GM19395 (cell line): ENCODE data around the gene PTCH1.

Source experiments
- ATAC-seq: cut with Tn5 transposase; IDR thresholded peaks from one replicate; pipeline ENCODE4 v1.9.1; 2021; ENCODE audit warnings: mild to moderate bottlenecking, moderate library complexity; ENCODE audit not compliant: unreplicated experiment

Gene PTCH1

GRCh38 chr9:95499847-95500246 lies 16.9 kb downstream of the PTCH1 start:
- ATAC-seq, result no peak

DNA sequence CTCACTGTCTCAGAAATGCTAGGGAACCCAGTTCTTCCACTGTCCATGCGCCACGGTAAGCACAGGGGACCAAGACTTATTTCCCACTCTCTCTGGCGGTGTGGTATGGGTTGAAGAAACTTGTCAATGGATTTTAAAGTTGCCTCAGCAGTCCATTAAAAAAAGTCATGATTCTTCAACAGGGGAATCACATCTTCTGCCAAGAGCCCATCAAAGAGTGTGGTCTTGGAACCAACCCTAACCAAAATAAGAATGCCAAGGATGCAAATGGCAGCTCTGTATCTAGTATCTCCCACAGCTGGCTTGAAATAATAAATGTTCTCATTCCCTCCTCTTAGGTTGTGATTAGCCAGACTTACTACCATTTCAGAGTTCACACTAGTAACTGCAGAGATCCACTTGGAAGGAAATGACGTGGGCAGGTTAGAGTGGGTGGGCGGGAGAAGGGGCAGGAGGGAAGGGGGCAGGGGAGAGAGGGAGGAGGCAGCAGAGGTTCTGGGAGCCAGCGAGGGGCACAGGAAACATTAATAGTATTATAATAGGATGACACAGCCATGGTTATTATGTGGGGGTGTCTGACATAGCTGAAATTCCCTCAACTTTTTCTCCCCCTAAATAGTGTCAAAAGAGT lies 17.6 kb downstream of the PTCH1 start:
- ATAC-seq, result no peak

- no peak for ATAC-seq
Measured at GRCh38 chr9:95498641-95499040, 18.1 kb downstream of the PTCH1 start.

GRCh38 chr9:95497772-95498171 lies 19.0 kb downstream of the PTCH1 start:
- no peak for ATAC-seq

DNA sequence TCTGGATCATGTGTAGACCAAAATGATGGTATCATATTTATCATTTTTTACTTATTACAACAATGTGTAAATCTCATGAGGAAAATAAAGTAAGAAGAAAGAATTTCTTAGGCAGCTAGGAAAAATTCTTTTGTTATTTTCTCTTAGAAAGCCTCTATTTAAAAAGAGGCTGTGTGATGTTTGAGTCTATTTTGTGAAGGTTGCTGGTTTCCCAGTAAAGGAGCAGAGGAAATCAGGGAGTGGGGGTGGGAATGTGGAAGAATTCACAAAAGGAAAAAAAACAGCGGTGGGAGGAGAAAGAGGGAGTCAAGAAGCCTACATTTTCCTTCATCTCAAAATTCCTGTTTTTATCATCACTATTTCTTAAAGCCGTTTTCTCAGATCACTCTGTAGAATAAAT lies 20.1 kb downstream of the PTCH1 start:
- ATAC-seq, result no peak

- no peak for ATAC-seq
Measured at GRCh38 chr9:95495961-95496360, 20.8 kb downstream of the PTCH1 start.

DNA sequence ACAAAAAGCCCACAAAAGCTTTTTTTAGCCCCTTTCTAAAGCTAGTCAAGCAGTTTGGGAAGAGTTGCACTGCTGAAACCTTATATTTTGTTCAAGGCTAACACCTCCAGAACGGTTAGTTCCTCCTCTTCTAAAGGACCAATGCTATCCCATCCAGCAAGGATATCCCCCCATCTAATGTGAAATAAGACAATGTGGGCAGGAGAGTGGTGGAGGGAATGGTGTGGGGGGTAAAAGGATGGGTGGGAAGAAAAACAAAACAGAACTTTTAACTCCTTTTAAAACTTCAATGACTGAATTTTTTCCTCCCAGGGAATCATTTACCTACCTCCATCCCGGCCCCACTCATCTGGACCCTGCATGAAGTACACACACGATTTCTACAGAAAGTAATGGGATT lies 21.2 kb downstream of the PTCH1 start:
- no peak for ATAC-seq

- ATAC-seq, result peak; percentile 95
Measured at GRCh38 chr9:95494416-95495371, 22.1 kb downstream of the PTCH1 start.

DNA sequence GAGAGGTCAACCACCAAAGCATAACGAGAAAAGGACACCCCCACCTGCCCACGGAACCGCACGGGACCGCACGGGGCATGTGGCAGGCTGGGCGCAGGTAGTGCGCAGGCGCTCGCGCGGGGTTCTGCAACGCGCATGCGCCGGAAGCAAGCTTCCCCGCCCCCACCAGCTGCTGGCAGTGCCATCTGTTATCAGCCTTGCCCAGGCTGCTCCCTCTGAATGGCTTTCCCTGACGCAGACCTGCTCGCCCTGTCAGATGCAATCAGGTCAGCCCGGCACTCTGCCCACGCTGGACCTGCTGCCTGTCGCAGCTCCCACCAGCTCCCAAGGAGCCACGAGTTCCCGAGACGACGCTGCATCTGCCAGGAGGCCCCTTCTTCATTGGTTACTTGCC lies 22.8 kb downstream of the PTCH1 start:
- ATAC-seq, result peak; percentile 35

GRCh38 chr9:95493402-95493801 lies 23.4 kb downstream of the PTCH1 start:
- no peak for ATAC-seq

- no peak for ATAC-seq
Measured at GRCh38 chr9:95491543-95492320, 25.0 kb downstream of the PTCH1 start.

DNA sequence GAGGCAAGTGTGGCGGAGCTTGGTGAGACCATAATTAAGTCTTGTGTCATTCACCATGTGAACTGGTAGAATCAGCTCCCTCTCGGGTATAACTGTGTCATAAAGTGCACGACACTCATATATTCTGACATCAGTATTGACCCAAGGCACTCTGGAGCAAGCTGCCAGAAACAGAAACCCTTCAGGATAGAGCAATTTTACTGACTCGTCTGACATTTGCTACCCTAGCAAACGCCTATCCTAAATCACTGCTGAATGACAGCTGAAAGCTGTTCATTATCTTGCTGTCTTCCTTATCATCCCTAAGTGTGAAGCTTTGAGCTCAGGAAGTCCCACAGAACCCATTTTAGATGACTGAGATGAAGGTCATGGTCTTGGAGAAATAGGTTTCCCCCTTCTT lies 27.8 kb downstream of the PTCH1 start:
- ATAC-seq, result no peak

DNA sequence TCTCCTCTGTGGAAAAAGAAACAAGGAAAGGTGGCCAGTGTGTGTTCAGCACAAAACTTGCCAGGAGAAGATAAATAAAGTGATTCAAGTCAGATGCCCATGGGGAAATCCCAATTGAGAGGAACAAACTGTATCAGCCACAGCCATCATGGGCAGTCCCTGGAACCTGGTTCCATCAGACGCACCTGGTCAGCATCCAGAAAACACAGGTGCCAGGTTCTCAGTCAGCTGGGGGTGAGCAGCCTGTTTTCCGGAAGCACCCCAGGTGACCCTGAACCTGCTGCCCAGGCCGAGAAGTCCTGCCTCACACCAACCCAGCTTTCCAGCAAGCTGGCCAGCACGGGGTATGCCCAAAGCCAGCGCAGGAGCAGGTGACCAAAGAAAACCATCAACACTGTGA lies 30.5 kb downstream of the PTCH1 start:
- ATAC-seq, result no peak

GRCh38 chr9:95484225-95484624 lies 32.5 kb downstream of the PTCH1 start:
- no peak for ATAC-seq

GRCh38 chr9:95483431-95483830 lies 33.3 kb downstream of the PTCH1 start:
- no peak for ATAC-seq

DNA sequence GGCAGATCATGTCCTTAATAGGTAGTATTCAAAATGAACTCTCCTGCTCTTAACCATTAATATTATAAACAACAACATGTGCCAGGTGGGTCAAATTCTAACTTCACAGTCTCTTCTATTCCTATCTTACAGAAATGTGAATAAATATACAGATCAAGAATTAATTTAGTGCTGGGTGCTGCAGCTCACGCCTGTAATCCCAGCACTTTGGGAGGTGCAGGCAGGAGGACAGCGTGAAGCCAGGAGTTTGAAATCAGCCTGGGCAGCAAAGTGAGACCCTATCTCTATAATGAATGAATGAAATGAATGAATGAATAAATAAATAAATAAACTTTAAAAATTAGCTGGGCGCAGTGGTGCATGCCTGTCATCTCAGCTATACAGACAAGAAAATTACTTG lies 34.1 kb downstream of the PTCH1 start:
- no peak for ATAC-seq

GRCh38 chr9:95481000-95481399 lies 35.8 kb downstream of the PTCH1 start:
- no peak for ATAC-seq

DNA sequence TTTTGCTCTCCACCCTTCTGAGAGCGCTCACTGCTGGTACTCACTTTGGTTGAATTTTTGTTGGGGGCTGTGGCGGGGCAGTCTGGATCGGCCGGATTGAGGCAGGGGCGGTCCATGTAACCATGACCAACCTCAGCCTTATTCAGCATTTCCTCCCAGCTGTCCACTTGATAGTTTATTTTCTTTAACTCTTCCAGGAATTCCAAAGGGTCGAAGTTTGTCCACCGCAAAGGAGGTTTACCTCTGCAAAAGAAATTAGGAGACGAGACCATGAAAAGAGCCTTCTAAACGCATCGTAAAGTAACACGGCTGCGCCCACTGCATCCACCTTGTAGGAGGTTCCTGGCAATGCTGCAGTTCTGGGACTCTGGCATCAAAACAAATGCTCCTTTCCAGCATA lies 36.4 kb downstream of the PTCH1 start:
- no peak for ATAC-seq

DNA sequence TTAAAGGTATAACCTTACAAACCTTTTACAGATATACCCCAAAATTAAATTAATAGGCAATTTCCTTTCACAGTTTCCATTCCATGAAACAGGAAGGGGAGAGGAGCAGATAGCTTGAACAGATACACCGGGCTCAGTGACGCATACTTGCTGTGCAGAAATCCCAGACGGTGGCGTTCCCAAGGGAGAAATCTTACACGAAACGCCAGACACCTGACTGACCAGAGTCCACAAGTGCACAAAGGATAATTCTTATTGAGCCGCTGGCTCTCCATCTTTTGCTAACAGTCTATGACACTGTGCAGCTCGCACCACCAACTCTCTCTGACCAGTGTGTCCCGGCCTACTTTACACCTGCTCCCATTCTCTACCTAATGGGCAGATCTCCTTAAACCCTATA lies 37.4 kb downstream of the PTCH1 start:
- no peak for ATAC-seq

DNA sequence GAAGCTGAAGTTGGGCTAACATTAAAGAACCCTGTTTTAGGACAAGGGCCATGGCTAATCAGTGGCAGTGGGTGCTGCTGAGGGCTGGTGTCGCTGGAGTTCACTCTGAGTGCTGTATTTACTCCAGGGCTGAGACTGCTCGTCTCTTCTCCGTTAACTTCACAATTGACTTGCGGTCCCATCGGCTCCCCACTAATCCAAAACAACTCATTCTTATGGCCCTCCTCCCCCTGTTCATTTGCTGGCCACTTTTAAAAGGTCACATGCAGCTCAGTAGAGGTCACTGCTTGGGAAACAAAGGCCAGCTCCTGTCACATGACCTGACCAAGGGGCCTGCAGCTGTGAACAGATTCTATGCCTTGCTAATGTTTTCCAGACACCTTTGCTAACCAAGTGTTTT lies 38.4 kb downstream of the PTCH1 start:
- no peak for ATAC-seq

DNA sequence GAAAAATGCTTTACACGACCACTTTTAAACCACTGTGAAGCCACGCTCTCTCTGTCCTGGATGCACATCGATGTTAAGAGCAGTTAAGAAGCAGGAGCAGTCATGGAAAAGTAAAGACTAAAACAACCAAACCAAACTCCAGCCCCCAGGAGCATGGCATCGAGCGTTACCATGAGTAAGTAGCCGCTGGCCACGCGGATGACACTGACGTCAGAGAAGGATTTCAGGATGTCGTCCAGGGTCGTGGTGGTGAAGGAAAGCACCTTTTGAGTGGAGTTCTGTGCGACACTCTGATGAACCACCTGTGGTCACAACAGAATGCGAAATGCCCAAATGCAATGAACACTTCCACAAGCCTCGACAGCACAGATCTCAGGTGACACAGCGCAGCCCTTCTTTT lies 38.9 kb downstream of the PTCH1 start:
- ATAC-seq, result no peak

DNA sequence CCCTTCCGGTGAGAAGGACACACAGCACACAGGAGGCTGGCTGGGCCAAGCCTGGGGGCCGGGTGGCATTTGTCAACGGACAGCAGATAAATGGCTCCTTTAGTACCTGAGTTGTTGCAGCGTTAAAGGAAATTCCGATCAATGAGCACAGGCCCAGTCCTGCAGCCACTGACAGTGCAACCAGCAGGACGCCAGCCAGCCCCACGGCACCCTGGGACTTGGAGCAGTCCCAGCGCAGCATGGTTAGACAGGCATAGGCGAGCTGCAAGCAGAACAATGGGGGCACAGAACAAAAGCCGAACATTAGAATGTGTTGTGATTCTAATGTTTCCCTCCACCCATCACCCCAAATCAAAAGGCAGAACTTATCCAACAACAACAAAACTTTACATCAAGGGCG lies 39.3 kb downstream of the PTCH1 start:
- ATAC-seq, result no peak
